Stimulated activated CD4-positive, alpha-beta T cell treated with anti-CD3 and anti-CD28 coated beads, Interleukin-15, amount 100 ng/mL, for 24 hours (primary cell): ENCODE data around the gene ASS1.
"Not testable (repeated sequence)": the region's sequence is repeated elsewhere in the genome, so short reads cannot be mapped to it uniquely, and the experiment has no call there.

ENCODE experiments used
- DNase-seq: peaks from one replicate; pipeline ENCODE4 v3.0.0-alpha.2; 2020

ASS1 gene

GRCh38 chr9:130419521-130420035, 25.2 kb upstream of the ASS1 start:
- no peak for DNase-seq

GRCh38 chr9:130421154-130421801, 23.5 kb upstream of the ASS1 start:
- DNase-seq = no peak

- no peak for DNase-seq
Observed at GRCh38 chr9:130421802-130422276, 22.9 kb upstream of the ASS1 start.

- DNase-seq = no peak
Observed at GRCh38 chr9:130422546-130422945, 22.2 kb upstream of the ASS1 start.

GRCh38 chr9:130423272-130423671, 21.5 kb upstream of the ASS1 start:
- DNase-seq = no peak

- no peak for DNase-seq
Observed at GRCh38 chr9:130424595-130425454, 19.9 kb upstream of the ASS1 start.

- DNase-seq = no peak
Observed at GRCh38 chr9:130425741-130426466, 18.9 kb upstream of the ASS1 start.

GRCh38 chr9:130426467-130426773, 18.3 kb upstream of the ASS1 start:
- no peak for DNase-seq

GRCh38 chr9:130426883-130427282, 17.9 kb upstream of the ASS1 start:
- DNase-seq = no peak

- DNase-seq = no peak
Observed at GRCh38 chr9:130427326-130427725, 17.4 kb upstream of the ASS1 start.

- no peak for DNase-seq
Observed at GRCh38 chr9:130428086-130428665, 16.6 kb upstream of the ASS1 start.

GRCh38 chr9:130429381-130429780, 15.4 kb upstream of the ASS1 start:
- no peak for DNase-seq

- DNase-seq = no peak
Observed at GRCh38 chr9:130429831-130430230, 14.9 kb upstream of the ASS1 start.

- DNase-seq = no peak
Observed at GRCh38 chr9:130430232-130430631, 14.5 kb upstream of the ASS1 start.

- DNase-seq = no peak
Observed at GRCh38 chr9:130430734-130431535, 13.8 kb upstream of the ASS1 start.

GRCh38 chr9:130431536-130432303, 13.0 kb upstream of the ASS1 start:
- DNase-seq = no peak

- DNase-seq = no peak
Observed at GRCh38 chr9:130432362-130432761, 12.4 kb upstream of the ASS1 start.

GRCh38 chr9:130432796-130433167, 12.0 kb upstream of the ASS1 start:
- DNase-seq = no peak

GRCh38 chr9:130433168-130433946, 11.4 kb upstream of the ASS1 start:
- peak; percentile 65 for DNase-seq

- DNase-seq = no peak
Observed at GRCh38 chr9:130433947-130434262, 10.9 kb upstream of the ASS1 start.

- DNase-seq = not testable (repeated sequence)
Observed at GRCh38 chr9:130434656-130435055, 10.1 kb upstream of the ASS1 start.
